K562 (cell line): ENCODE data around the gene SLC28A3. TPM values are rescaled to one million over a fixed set of nuclear protein-coding genes. Genes with fewer than 3 reads are reported as not detected.
A peak's percentile ranks its signal among the peaks of the same experiment; 100 is the strongest.

Source experiments
- polyA plus RNA-seq, 8 experiments: library from polyadenylated mRNA; depleted of rRNA in 4 of 8; stranded (reverse) in 5 of 8; unstranded in 3 of 8; fragments of >200 nt; fragmentation: Nextera tagmentation in 2 of 8; fragmentation: Illumina TruSeq in 1 of 8; extraction: Ambion mirVana in 2 of 8; extraction: Trizol in 1 of 8; gene quantifications; 2 replicates each; pipeline versions ENCODE4 v1.2.1 to v1.2.3, GENCODE V29; 2011 to 2014; ENCODE audit warnings: inconsistent platforms in 1 of 8, missing spikeins in 1 of 8
- total RNA-seq, 7 experiments: library from RNA; depleted of rRNA in 6 of 7; stranded (reverse); fragments of >200 nt in 6 of 7; fragmentation: Illumina TruSeq in 2 of 7; extraction: Trizol in 2 of 7; gene quantifications; 2 replicates each; pipeline versions ENCODE4 v1.2.1 to v1.2.3, GENCODE V29; 2011 to 2021; ENCODE audit warnings: low replicate concordance in 1 of 7
- TF ChIP-seq, protein P1 (sequence below): fragments of 450-650 bp; IDR thresholded peaks from 2 replicates; pipeline ENCODE4 v1.6.1; 2016; ENCODE audit warnings: mild to moderate bottlenecking, moderate library complexity
- TF ChIP-seq, protein P2 (sequence below), 3 experiments: IDR thresholded peaks in 2 of 3; conservative IDR thresholded peaks in 1 of 3; 2 replicates each; pipeline ENCODE4 v1.5.1; 2011 to 2012; ENCODE audit warnings: low read length in 3 of 3, mild to moderate bottlenecking in 3 of 3, control low read depth in 2 of 3, improper control_type of control experiment in 1 of 3, inconsistent platforms in 1 of 3, low read depth in 1 of 3, mixed read lengths in 1 of 3, moderate library complexity in 1 of 3; ENCODE audit not compliant: insufficient read depth in 2 of 3

Gene SLC28A3
- total and polyA plus RNA-seq, 9 of the 15 experiments (the other 6 are each of a cell fraction or from before 2014, with no cell fraction given), result not detected

DNA sequence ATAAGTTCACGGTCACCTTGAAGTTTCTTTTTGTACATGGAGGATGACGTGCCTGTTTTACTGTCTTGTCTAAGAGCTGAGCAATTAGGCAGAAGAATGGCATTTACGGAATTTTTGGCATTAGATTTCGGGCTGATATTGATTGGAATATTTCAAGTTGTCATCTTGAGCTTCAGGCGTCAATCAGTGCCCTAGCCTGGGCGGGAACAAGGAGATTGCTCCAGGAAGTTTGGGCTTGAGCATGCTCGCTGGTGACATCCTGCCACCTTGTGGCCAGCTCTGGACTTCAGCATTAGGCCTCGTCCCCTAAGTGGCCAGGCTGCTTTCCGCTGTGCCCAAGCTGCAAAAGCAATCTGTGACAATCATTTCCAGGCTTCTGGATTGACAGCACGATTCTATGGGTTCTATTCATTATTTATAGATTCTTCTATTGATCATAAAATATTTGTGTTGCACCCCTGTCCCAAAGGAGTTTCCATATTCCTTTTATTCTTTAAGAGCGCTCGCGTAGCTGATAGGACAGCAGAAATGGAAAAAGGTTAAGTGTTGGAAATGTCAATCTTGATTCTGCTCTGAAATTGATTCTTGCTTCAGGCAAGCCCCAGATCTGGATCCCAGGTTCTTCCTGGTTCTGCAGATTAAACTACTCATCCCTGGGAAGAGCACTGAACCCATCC lies 79.3 kb downstream of the SLC28A3 start (continued):
- TF ChIP-seq, protein P1, sequence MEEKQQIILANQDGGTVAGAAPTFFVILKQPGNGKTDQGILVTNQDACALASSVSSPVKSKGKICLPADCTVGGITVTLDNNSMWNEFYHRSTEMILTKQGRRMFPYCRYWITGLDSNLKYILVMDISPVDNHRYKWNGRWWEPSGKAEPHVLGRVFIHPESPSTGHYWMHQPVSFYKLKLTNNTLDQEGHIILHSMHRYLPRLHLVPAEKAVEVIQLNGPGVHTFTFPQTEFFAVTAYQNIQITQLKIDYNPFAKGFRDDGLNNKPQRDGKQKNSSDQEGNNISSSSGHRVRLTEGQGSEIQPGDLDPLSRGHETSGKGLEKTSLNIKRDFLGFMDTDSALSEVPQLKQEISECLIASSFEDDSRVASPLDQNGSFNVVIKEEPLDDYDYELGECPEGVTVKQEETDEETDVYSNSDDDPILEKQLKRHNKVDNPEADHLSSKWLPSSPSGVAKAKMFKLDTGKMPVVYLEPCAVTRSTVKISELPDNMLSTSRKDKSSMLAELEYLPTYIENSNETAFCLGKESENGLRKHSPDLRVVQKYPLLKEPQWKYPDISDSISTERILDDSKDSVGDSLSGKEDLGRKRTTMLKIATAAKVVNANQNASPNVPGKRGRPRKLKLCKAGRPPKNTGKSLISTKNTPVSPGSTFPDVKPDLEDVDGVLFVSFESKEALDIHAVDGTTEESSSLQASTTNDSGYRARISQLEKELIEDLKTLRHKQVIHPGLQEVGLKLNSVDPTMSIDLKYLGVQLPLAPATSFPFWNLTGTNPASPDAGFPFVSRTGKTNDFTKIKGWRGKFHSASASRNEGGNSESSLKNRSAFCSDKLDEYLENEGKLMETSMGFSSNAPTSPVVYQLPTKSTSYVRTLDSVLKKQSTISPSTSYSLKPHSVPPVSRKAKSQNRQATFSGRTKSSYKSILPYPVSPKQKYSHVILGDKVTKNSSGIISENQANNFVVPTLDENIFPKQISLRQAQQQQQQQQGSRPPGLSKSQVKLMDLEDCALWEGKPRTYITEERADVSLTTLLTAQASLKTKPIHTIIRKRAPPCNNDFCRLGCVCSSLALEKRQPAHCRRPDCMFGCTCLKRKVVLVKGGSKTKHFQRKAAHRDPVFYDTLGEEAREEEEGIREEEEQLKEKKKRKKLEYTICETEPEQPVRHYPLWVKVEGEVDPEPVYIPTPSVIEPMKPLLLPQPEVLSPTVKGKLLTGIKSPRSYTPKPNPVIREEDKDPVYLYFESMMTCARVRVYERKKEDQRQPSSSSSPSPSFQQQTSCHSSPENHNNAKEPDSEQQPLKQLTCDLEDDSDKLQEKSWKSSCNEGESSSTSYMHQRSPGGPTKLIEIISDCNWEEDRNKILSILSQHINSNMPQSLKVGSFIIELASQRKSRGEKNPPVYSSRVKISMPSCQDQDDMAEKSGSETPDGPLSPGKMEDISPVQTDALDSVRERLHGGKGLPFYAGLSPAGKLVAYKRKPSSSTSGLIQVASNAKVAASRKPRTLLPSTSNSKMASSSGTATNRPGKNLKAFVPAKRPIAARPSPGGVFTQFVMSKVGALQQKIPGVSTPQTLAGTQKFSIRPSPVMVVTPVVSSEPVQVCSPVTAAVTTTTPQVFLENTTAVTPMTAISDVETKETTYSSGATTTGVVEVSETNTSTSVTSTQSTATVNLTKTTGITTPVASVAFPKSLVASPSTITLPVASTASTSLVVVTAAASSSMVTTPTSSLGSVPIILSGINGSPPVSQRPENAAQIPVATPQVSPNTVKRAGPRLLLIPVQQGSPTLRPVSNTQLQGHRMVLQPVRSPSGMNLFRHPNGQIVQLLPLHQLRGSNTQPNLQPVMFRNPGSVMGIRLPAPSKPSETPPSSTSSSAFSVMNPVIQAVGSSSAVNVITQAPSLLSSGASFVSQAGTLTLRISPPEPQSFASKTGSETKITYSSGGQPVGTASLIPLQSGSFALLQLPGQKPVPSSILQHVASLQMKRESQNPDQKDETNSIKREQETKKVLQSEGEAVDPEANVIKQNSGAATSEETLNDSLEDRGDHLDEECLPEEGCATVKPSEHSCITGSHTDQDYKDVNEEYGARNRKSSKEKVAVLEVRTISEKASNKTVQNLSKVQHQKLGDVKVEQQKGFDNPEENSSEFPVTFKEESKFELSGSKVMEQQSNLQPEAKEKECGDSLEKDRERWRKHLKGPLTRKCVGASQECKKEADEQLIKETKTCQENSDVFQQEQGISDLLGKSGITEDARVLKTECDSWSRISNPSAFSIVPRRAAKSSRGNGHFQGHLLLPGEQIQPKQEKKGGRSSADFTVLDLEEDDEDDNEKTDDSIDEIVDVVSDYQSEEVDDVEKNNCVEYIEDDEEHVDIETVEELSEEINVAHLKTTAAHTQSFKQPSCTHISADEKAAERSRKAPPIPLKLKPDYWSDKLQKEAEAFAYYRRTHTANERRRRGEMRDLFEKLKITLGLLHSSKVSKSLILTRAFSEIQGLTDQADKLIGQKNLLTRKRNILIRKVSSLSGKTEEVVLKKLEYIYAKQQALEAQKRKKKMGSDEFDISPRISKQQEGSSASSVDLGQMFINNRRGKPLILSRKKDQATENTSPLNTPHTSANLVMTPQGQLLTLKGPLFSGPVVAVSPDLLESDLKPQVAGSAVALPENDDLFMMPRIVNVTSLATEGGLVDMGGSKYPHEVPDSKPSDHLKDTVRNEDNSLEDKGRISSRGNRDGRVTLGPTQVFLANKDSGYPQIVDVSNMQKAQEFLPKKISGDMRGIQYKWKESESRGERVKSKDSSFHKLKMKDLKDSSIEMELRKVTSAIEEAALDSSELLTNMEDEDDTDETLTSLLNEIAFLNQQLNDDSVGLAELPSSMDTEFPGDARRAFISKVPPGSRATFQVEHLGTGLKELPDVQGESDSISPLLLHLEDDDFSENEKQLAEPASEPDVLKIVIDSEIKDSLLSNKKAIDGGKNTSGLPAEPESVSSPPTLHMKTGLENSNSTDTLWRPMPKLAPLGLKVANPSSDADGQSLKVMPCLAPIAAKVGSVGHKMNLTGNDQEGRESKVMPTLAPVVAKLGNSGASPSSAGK, result 0 out of 2 replicates have a peak, but pooled peaks have one; percentile 38
- TF ChIP-seq, protein P2, sequence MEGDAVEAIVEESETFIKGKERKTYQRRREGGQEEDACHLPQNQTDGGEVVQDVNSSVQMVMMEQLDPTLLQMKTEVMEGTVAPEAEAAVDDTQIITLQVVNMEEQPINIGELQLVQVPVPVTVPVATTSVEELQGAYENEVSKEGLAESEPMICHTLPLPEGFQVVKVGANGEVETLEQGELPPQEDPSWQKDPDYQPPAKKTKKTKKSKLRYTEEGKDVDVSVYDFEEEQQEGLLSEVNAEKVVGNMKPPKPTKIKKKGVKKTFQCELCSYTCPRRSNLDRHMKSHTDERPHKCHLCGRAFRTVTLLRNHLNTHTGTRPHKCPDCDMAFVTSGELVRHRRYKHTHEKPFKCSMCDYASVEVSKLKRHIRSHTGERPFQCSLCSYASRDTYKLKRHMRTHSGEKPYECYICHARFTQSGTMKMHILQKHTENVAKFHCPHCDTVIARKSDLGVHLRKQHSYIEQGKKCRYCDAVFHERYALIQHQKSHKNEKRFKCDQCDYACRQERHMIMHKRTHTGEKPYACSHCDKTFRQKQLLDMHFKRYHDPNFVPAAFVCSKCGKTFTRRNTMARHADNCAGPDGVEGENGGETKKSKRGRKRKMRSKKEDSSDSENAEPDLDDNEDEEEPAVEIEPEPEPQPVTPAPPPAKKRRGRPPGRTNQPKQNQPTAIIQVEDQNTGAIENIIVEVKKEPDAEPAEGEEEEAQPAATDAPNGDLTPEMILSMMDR (IDR thresholded peaks at IDR 0.05 in 2 of 3, conservative IDR thresholded peaks at IDR 0.05 in 1 of 3; ENCODE audit: insufficient read depth in 2 of 3, low read depth in 1 of 3, low read length in 3 of 3), result peak; percentile 70 to 79 (median 70)
- TF ChIP-seq, all 486 proteins: peak for 18
